Epithelial cell of proximal tubule (primary cell): Measurements from ENCODE around the gene ACTRT2. TPM values are rescaled to one million over a fixed set of nuclear protein-coding genes. Genes with fewer than 3 reads are reported as not detected.

ENCODE experiments used
- DNase-seq: peaks from one replicate; pipeline ENCODE4 v3.0.0-alpha.2; 2011; ENCODE audit warnings: low read depth
- H3K4me3 ChIP-seq: 2 replicates; pipeline ENCODE4 v1.5.1; 2011; ENCODE audit warnings: low read depth, mild to moderate bottlenecking, low read length
- total RNA-seq: library from RNA; depleted of rRNA; stranded (reverse); fragments of >200 nt; gene quantifications from 2 replicates; pipeline ENCODE4 v1.2.3, GENCODE V29; 2015
- TF ChIP-seq, protein P1 (sequence below): conservative IDR thresholded peaks from 2 replicates; pipeline ENCODE4 v1.5.1; 2012; ENCODE audit warnings: low read depth, mild to moderate bottlenecking, low read length

Gene ACTRT2
- total RNA-seq, 1 donor from 2014 or later: not detected

DNA sequence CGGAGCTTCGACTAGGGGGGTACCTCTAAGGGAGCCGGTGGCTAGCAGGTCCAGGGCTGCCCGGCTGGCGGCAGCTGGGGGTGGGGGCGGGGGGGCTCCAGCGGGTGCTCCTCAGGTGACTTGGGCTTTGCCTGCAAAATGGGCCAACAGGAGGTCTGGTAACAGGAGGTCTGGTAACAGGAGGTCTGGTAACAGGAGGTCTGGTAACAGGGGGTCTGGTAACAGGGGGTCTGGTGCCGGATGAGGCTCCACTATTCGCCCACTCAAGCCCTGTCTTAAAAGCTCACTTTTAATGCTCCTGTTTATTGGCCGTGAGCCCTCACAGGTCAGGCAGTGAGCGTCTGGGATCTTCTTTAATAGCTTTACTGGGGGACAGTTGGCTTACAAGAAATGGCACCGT is 40.4 kb upstream of the ACTRT2 start:
- TF ChIP-seq, protein P1, sequence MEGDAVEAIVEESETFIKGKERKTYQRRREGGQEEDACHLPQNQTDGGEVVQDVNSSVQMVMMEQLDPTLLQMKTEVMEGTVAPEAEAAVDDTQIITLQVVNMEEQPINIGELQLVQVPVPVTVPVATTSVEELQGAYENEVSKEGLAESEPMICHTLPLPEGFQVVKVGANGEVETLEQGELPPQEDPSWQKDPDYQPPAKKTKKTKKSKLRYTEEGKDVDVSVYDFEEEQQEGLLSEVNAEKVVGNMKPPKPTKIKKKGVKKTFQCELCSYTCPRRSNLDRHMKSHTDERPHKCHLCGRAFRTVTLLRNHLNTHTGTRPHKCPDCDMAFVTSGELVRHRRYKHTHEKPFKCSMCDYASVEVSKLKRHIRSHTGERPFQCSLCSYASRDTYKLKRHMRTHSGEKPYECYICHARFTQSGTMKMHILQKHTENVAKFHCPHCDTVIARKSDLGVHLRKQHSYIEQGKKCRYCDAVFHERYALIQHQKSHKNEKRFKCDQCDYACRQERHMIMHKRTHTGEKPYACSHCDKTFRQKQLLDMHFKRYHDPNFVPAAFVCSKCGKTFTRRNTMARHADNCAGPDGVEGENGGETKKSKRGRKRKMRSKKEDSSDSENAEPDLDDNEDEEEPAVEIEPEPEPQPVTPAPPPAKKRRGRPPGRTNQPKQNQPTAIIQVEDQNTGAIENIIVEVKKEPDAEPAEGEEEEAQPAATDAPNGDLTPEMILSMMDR: no peak
- no peak for DNase-seq
- H3K4me3 ChIP-seq: no peak overlapping the region

DNA sequence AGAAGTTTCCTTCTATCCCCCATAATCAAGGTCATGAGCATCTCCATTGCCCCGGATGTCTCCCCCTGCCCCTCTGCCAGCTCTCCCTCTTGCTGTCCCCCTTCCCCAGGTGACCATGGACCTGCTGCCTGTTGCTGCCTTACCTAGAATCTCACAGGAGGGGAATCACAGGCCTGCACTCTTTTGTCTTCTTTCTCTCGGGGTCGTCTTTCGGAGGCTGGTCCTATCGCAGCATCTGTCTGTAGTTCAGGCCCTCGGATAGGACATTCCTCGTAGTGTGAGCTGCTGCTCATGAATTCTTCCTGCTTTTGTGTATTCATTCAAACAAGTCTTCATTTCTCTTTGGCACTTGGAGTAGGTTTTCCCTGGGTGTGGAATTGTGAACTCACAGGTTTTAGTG is 39.9 kb upstream of the ACTRT2 start:
- TF ChIP-seq, protein P1: no peak
- no peak overlapping the region for H3K4me3 ChIP-seq
- DNase-seq: no peak

DNA sequence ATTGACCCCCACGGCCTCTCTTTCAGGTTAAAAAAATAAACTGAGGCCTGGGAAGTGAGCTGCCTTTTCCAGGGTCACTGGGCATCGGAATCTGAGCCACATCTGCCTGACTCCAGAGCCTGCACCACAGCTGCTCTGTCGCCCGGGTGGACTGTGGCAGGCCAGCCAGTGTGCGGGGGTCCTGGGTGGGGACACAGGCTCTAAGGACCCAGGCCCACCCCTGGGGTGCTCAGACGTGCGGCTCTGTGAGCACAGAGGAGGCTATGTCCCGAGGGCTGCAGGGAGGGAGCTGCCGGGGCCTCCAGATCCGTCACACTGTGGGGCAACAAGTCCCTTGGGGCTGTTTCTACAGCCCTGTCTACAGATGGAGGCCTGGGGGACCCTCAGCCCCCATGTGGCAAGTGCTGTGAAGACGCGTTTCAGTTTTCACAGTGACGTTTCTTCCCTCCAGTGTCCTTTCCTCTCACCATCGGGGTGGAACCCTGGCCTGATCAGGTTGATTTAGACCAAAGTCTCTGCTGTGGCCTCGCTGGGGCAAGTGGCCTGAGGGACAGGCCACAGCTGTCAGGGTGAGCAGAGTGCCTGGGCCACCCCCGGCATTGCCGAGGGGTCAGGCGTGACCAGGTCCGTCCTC is 39.2 kb upstream of the ACTRT2 start:
- H3K4me3 ChIP-seq: no peak overlapping the region
- no peak for DNase-seq
- TF ChIP-seq, protein P1: no peak

DNA sequence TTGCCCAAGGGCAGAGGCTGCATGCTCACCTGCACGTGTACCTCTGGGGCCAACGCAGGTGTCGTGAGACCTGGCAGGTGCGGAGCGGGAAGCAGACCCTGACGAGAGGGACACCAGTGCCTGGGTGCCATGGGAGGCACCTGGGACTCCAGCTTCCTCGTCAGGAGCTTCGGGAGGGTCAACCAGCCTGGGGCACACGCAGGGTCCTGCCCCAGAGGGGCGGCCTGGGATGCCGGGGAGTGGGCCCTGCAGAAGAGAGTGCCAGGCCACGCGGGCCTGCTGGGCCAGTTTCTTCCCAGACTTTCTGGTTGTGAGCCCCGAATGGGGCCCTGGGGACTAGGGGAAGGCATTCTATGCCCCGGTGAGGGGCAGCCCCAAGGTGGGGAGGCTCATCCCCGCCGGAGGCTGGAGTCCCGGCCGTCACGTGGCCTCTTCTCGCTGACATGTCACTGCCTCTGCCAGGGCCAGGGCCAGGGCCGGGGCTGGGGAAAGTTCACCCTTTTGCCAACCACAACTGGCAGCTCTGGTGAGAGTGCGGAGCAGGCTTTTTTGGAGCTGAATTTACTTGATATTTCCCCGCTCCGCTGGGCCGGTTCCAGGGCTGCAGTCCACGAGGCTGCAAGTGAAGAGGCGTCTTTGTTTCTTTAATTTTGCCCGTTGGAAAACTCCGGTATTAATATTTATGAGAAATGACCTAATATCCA is 38.5 kb upstream of the ACTRT2 start:
- H3K4me3 ChIP-seq: no peak overlapping the region
- TF ChIP-seq, protein P1: no peak
- DNase-seq: no peak

DNA sequence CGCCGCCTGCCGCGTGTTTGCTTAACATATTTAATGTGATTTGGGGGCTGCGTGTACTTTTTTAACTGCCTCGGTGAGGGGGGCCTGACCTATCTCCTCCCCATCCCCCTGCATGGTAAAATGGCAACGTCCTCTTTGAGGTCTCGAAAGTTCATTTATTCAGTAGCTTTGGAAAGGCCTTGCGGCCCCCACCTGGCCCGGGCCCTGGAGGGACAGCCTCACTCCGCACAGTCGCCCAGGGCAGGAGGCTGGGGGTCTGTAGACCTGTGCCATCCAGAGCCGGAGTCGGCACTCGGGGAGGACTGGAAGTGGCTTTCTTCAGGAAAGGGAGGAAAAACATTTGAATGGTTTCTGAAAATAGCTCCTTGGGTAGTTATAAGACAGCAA is 38.0 kb upstream of the ACTRT2 start:
- no peak for DNase-seq
- TF ChIP-seq, protein P1: no peak

DNA sequence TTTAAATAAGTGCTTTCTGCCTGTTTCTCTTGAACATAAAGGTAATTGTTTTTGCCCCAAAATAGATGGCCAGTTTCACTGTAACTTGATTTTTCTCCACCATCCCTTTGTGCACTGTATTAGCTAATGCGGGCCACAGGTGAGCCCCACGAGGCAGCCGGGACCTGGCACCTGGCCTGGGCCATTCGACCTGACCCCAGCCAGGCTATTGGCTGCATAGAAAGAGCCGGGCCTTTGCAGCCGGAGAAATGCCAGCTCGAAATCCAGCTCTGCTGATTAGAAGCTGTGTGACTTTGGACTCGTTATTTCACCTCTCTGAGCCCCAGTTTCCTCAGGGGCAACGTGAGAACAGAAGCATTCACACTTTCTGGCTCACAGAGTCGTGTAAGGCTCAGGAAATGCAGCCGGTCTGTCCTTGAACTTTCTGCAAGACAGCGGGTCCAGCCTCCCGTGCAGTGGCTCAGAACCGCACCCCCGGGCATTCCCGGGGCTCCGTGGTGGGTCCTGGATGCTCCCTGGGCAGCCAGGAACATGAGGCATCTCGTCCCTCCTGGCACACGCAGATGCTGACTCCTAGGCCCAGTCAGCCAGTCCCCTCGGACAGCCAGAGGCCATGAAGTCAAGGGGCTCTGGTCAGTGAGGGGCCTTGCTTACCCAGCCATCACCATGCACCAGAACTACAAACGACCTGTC is 37.4 kb upstream of the ACTRT2 start:
- TF ChIP-seq, protein P1: no peak

More for the DNA sequence above, 38.0 kb upstream of the ACTRT2 start:
- no peak overlapping the region for H3K4me3 ChIP-seq

More for the DNA sequence above, 37.4 kb upstream of the ACTRT2 start:
- DNase-seq: no peak
- H3K4me3 ChIP-seq: no peak overlapping the region
